ENCODE results near the gene KRT73. TPM values are rescaled to one million over a fixed set of nuclear protein-coding genes. Genes with fewer than 3 reads are reported as not detected.

The KRT73 gene
- total RNA-seq, 6 donors from 2014 or later = 0.15 to 0.55 TPM; not detected in 4

- ATAC-seq (ENCODE audit: low FRiP score in 2 of 2) (no peak), DNase-seq (peak in 1 of 2 donors; percentile 30)
- Histone ChIP-seq H3K27me3 (no peaks in the 10 kb centered on the region), H3K9me3 (no peaks in the 10 kb centered on the region), H3K4me3 (no peak overlapping the region), H3K4me1 (no peaks in the 10 kb centered on the region), H3K27ac (no peak overlapping the region), H3K36me3 (no peaks in the 10 kb centered on the region)
- WGBS, 2 donors = 46 to 66% methylated on average over 6 of the region's 6 CpGs
- TF ChIP-seq CTCF (IDR thresholded peaks at IDR 0.05) = no peak
- TF ChIP-seq POLR2AphosphoS5 (IDR thresholded peaks at IDR 0.05) = no peak
- no peak for TF ChIP-seq EP300 (IDR thresholded peaks at IDR 0.05)
- TF ChIP-seq POLR2A (IDR thresholded peaks at IDR 0.05) = no peak
These were observed 36.9 kb upstream of the KRT73 start for GRCh38 chr12:52655251-52655650.

GRCh38 chr12:52651726-52652261 is 33.4 kb upstream of the KRT73 start, which contains the start of gene KRT2:
KRT2 (minus strand) TSS chr12:52652211; CDS start chr12:52652142, 69 bp downstream.
- no peaks in the 10 kb centered on the region for H3K27me3 ChIP-seq
- TF ChIP-seq POLR2A (IDR thresholded peaks at IDR 0.05) (no peak), CTCF (IDR thresholded peaks at IDR 0.05) (no peak), POLR2AphosphoS5 (IDR thresholded peaks at IDR 0.05) (no peak), EP300 (IDR thresholded peaks at IDR 0.05) (no peak)
- H3K4me3 ChIP-seq = no peak within 1 kb of the TSS
- H3K9me3 ChIP-seq = no peaks in the 10 kb centered on the region
- peak in 1 of 2 donors; percentile 60 for DNase-seq
- 91 to 97% methylated on average over 11 to 16 of the region's 16 CpGs for WGBS, 2 donors
- H3K36me3 ChIP-seq = no peaks in the 10 kb centered on the region
- H3K4me1 ChIP-seq = no peaks in the 10 kb centered on the region
- H3K27ac ChIP-seq = no peak within 1 kb of the TSS
- no peak for ATAC-seq (ENCODE audit: low FRiP score in 2 of 2)

DNA sequence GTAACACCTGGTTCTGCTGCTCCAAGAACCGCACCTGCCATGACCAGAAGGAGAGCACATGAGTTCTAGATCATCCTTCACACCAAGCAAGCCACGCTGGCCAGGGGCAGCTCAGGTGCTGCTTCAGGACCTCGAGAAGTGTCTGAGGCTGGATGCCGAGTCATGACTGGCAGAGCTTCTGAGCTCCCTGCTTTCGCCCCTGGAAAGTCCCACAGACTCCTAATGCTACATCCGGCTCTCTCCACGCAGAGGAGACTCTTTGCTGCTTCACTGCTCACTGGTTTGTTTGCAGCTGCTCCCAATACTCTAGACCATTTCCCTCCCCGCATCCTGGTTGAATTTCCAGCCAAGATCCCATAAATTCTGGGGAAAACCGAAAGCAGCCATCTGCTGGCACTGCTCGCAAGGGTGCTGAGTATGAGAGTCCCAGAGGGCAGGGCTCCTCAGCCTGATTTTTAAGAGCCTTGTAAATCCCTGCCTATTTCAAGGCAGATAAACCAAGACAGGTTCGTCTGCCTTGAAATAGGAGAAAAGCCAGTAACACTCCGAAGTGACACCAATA is 32.2 kb upstream of the KRT73 start:
- no peaks in the 10 kb centered on the region for H3K4me1 ChIP-seq
- ATAC-seq (ENCODE audit: low FRiP score in 2 of 2) = no peak
- no peaks in the 10 kb centered on the region for H3K27me3 ChIP-seq
- 76 to 82% methylated on average over 11 to 12 of the region's 12 CpGs for WGBS, 2 donors
- no peak overlapping the region for H3K27ac ChIP-seq
- no peaks in the 10 kb centered on the region for H3K9me3 ChIP-seq
- no peak overlapping the region for H3K4me3 ChIP-seq
- H3K36me3 ChIP-seq = no peaks in the 10 kb centered on the region
- TF ChIP-seq POLR2AphosphoS5 (IDR thresholded peaks at IDR 0.05) = no peak
- no peak for TF ChIP-seq CTCF (IDR thresholded peaks at IDR 0.05)
- no peak for TF ChIP-seq EP300 (IDR thresholded peaks at IDR 0.05)
- TF ChIP-seq POLR2A (IDR thresholded peaks at IDR 0.05) = no peak
- no peak for DNase-seq

- Histone ChIP-seq H3K27me3 (no peaks in the 10 kb centered on the region), H3K27ac (no peak overlapping the region), H3K9me3 (no peaks in the 10 kb centered on the region), H3K4me1 (no peaks in the 10 kb centered on the region), H3K4me3 (no peak overlapping the region), H3K36me3 (no peaks in the 10 kb centered on the region)
- WGBS, 2 donors = 72 to 84% methylated on average over 6 of the region's 6 CpGs
- ATAC-seq (ENCODE audit: low FRiP score in 2 of 2) = no peak
- TF ChIP-seq POLR2A (IDR thresholded peaks at IDR 0.05) (no peak), EP300 (IDR thresholded peaks at IDR 0.05) (no peak), CTCF (IDR thresholded peaks at IDR 0.05) (no peak), POLR2AphosphoS5 (IDR thresholded peaks at IDR 0.05) (no peak)
- DNase-seq = no peak
These were observed 30.7 kb upstream of the KRT73 start for GRCh38 chr12:52649066-52649465.
